Measurements from ENCODE around the gene GOLGA6L10.

- TF ChIP-seq, protein P1, sequence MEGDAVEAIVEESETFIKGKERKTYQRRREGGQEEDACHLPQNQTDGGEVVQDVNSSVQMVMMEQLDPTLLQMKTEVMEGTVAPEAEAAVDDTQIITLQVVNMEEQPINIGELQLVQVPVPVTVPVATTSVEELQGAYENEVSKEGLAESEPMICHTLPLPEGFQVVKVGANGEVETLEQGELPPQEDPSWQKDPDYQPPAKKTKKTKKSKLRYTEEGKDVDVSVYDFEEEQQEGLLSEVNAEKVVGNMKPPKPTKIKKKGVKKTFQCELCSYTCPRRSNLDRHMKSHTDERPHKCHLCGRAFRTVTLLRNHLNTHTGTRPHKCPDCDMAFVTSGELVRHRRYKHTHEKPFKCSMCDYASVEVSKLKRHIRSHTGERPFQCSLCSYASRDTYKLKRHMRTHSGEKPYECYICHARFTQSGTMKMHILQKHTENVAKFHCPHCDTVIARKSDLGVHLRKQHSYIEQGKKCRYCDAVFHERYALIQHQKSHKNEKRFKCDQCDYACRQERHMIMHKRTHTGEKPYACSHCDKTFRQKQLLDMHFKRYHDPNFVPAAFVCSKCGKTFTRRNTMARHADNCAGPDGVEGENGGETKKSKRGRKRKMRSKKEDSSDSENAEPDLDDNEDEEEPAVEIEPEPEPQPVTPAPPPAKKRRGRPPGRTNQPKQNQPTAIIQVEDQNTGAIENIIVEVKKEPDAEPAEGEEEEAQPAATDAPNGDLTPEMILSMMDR (IDR thresholded peaks at IDR 0.05), result no peak
- no peak for TF ChIP-seq POLR2A (IDR thresholded peaks at IDR 0.05)
Observed at GRCh38 chr15:82301296-82302016, 47.8 kb downstream of the GOLGA6L10 start.

Measured in suprapubic skin (tissue), 3 donors.